Erythroblast (primary cell): Measurements from ENCODE around the gene VIPR2.

Experiments used
- GATA1 ChIP-seq: IDR thresholded peaks from 2 replicates; pipeline ENCODE4 v1.6.1; 2011; ENCODE audit warnings: low read depth, mild to moderate bottlenecking, control low read depth, low read length, moderate library complexity
- POLR2A ChIP-seq: IDR thresholded peaks from 2 replicates; pipeline ENCODE4 v1.6.1; 2011; ENCODE audit warnings: mild to moderate bottlenecking, low read length

DNA sequence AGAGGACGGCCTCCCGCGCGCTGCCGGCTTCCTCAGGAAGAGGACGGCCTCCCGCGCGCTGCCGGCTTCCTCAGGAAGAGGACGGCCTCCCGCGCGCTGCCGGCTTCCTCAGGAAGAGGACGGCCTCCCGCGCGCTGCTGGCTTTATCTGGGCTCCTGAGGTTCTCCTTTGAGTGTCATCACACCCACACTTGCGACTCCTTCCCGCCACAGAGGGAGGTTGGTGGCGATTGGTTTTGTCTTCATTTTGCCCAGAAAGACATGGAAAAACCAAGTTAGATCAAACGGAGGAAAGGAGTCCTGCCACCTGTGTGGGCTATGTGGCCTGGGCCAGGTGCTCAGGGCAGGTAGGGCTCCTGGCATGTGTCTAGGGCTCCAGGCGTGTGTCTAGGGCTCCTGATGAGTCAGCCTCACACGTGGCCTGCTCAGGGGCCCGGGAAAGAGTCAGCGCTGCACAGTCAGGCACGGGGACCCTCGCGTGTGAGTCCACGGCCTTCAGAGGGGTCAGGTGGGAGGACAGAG is 138.0 kb downstream of the VIPR2 start:
- TF ChIP-seq POLR2A (no peak), GATA1 (no peak)
